Bronchial epithelial cell (primary cell): ENCODE measurements around the gene MSI1. TPM values are rescaled to one million over a fixed set of nuclear protein-coding genes. Genes with fewer than 3 reads are reported as not detected.

Experiments used
- DNase-seq: peaks from one replicate; pipeline ENCODE4 v3.0.0-alpha.2; 2010; ENCODE audit warnings: low read depth
- FAIRE-seq: peaks from 2 replicates; lab custom pipeline; 2011; peaks lifted over from hg19 to GRCh38; lab: Jason Lieb, UNC
- H3K27me3 ChIP-seq: 2 replicates; pipeline ENCODE4 v1.5.1; 2011; ENCODE audit warnings: low read length; ENCODE audit not compliant: control insufficient read depth, insufficient read depth
- H3K36me3 ChIP-seq: 2 replicates; pipeline ENCODE4 v1.5.1; 2011; ENCODE audit warnings: low read length; ENCODE audit not compliant: control insufficient read depth, insufficient read depth
- H3K4me3 ChIP-seq: 2 replicates; pipeline ENCODE4 v1.5.1; 2011; ENCODE audit warnings: mild to moderate bottlenecking, low read depth, low read length, control low read depth
- CTCF ChIP-seq: IDR thresholded peaks from 2 replicates; pipeline ENCODE4 v1.5.1; 2011; ENCODE audit warnings: mild to moderate bottlenecking, moderate library complexity, low read length, control low read depth, inconsistent platforms; ENCODE audit not compliant: insufficient read depth, severe bottlenecking
- total RNA-seq: library from RNA; depleted of rRNA; stranded (reverse); fragments of >200 nt; gene quantifications from 2 replicates; pipeline ENCODE4 v1.2.1, GENCODE V29; 2014

Gene MSI1
- total RNA-seq, 1 donor from 2014 or later, result not detected

- no peak overlapping the region for H3K4me3 ChIP-seq
- H3K36me3 ChIP-seq, result no peaks in the 10 kb centered on the region
- FAIRE-seq (no peak), DNase-seq (no peak)
- peaks cover 3% of the 10 kb centered on the region for H3K27me3 ChIP-seq
- no peak for TF ChIP-seq CTCF
Measured at GRCh38 chr12:120332523-120332922, 36.4 kb downstream of the MSI1 start.

- no peak for FAIRE-seq
Measured at GRCh38 chr12:120332041-120332440, 36.9 kb downstream of the MSI1 start.

GRCh38 chr12:120331390-120331789, 37.6 kb downstream of the MSI1 start:
- Histone ChIP-seq H3K27me3 (peaks cover 4% of the 10 kb centered on the region), H3K4me3 (no peak overlapping the region), H3K36me3 (no peaks in the 10 kb centered on the region)
- FAIRE-seq (no peak), DNase-seq (no peak)
- TF ChIP-seq CTCF, result no peak

More at GRCh38 chr12:120332041-120332440, 36.9 kb downstream of the MSI1 start:
- no peak overlapping the region for H3K4me3 ChIP-seq
- TF ChIP-seq CTCF, result no peak
- DNase-seq, result no peak
- H3K27me3 ChIP-seq, result peaks cover 4% of the 10 kb centered on the region
- no peaks in the 10 kb centered on the region for H3K36me3 ChIP-seq

GRCh38 chr12:120328228-120328627, 40.7 kb downstream of the MSI1 start:
- H3K4me3 ChIP-seq, result no peak overlapping the region
- FAIRE-seq (no peak), DNase-seq (no peak)
- no peaks in the 10 kb centered on the region for H3K36me3 ChIP-seq
- H3K27me3 ChIP-seq, result peaks cover 4% of the 10 kb centered on the region
- TF ChIP-seq CTCF, result no peak

GRCh38 chr12:120327593-120327992, 41.4 kb downstream of the MSI1 start, which contains the start of gene PLA2G1B:
PLA2G1B (minus strand) TSS chr12:120327779; CDS start chr12:120327753, 26 bp downstream.
- peaks cover 4% of the 10 kb centered on the region for H3K27me3 ChIP-seq
- TF ChIP-seq CTCF, result no peak
- DNase-seq (no peak), FAIRE-seq (no peak)
- no peak within 1 kb of the TSS for H3K4me3 ChIP-seq
- H3K36me3 ChIP-seq, result no peaks in the 10 kb centered on the region

GRCh38 chr12:120324841-120325417, 44.0 kb downstream of the MSI1 start:
- DNase-seq (no peak), FAIRE-seq (no peak)
- peaks cover 4% of the 10 kb centered on the region for H3K27me3 ChIP-seq
- H3K4me3 ChIP-seq, result no peak overlapping the region
- no peaks in the 10 kb centered on the region for H3K36me3 ChIP-seq
- TF ChIP-seq CTCF, result no peak
